ENCODE data around the gene CXCL6. TPM values are rescaled to one million over a fixed set of nuclear protein-coding genes. Genes with fewer than 3 reads are reported as not detected.

The CXCL6 gene
- total and polyA plus RNA-seq, 7 donors: 0.04 to 0.54 (median 0.14) TPM; not detected in 3

DNA sequence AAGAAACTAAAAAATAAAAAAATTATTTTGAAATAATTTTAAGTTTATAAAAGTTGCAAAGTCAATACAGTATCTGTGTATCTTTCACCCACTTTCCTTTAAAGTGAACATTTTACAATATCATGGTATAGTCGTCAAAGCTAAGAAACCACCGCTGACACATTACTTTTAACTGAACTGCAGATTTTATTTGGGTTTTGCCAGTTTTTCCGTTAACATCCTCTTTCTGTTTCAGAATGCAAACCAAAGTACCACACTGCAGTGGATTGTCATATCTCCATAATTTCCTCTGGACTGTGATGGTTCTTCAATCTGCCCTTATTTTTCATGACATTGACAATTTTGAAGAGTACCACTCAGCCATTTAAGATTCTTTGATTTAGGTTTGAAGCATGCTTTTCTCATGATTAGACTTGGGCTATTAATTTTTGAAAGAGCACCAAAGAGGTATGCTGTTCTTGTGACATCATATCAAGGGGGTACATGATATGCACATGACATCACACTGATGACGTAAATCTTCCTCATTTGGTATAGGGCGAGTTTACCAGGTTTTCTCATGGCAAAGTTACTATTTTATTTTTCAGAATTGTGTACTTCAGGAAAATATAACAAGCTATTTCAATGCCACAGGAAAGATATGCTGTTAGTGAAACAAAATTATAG is 29.1 kb downstream of the CXCL6 start:
- Histone ChIP-seq H3K4me3 (no peak overlapping the region), H3K27ac (no peak overlapping the region), H3K9me3 (no peaks in the 10 kb centered on the region), H3K27me3 (ENCODE audit: insufficient read depth in 3 of 3, low read length in 2 of 3) (peaks cover 0 to 10% (median 10%) of the 10 kb centered on the region in 3 donors), H3K36me3 (ENCODE audit: insufficient read depth in 1 of 2, low read depth in 1 of 2) (no peaks in the 10 kb centered on the region), H3K4me1 (no peaks in the 10 kb centered on the region)
- WGBS, 3 donors: 63 to 71% (median 69%) methylated on average over 5 of the region's 5 CpGs
- intact Hi-C loops (cut with DNase I): no loop called here
- TF ChIP-seq, protein P1, sequence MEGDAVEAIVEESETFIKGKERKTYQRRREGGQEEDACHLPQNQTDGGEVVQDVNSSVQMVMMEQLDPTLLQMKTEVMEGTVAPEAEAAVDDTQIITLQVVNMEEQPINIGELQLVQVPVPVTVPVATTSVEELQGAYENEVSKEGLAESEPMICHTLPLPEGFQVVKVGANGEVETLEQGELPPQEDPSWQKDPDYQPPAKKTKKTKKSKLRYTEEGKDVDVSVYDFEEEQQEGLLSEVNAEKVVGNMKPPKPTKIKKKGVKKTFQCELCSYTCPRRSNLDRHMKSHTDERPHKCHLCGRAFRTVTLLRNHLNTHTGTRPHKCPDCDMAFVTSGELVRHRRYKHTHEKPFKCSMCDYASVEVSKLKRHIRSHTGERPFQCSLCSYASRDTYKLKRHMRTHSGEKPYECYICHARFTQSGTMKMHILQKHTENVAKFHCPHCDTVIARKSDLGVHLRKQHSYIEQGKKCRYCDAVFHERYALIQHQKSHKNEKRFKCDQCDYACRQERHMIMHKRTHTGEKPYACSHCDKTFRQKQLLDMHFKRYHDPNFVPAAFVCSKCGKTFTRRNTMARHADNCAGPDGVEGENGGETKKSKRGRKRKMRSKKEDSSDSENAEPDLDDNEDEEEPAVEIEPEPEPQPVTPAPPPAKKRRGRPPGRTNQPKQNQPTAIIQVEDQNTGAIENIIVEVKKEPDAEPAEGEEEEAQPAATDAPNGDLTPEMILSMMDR (IDR thresholded peaks at IDR 0.05): no peak
- ATAC-seq: no peak
- DNase-seq: no peak

DNA sequence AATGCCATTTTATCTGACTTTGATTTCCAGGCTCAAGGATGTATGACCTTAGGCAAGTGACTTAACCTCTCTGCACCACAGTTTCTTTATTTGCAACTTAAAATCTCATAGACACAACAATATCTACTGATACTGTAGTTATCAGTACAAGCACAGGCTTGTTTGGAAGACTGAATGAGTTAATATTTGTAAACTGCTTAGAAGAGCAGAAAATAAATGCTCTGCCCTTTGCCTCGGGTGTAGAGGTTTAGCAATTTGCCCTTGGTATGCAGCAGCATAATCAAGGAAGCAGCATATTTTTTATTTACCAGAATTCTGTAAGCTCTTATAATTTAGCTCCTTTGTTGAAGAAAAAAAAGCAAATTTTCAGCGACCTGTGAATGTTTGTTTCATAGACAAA is 29.8 kb downstream of the CXCL6 start:
- DNase-seq: no peak
- no peak for ATAC-seq
- WGBS, 3 donors: 39 to 53% (median 44%) methylated on average over 2 of the region's 2 CpGs
- no peaks in the 10 kb centered on the region for H3K4me1 ChIP-seq
- no peaks in the 10 kb centered on the region for H3K36me3 ChIP-seq (ENCODE audit: insufficient read depth in 1 of 2, low read depth in 1 of 2)
- no peaks in the 10 kb centered on the region for H3K9me3 ChIP-seq
- intact Hi-C loops (cut with DNase I): no loop called here
- H3K27ac ChIP-seq: no peak overlapping the region
- H3K27me3 ChIP-seq (ENCODE audit: insufficient read depth in 3 of 3, low read length in 2 of 3): peaks cover 0 to 10% (median 10%) of the 10 kb centered on the region in 3 donors
- TF ChIP-seq, protein P1 (IDR thresholded peaks at IDR 0.05): no peak
- no peak overlapping the region for H3K4me3 ChIP-seq

DNA sequence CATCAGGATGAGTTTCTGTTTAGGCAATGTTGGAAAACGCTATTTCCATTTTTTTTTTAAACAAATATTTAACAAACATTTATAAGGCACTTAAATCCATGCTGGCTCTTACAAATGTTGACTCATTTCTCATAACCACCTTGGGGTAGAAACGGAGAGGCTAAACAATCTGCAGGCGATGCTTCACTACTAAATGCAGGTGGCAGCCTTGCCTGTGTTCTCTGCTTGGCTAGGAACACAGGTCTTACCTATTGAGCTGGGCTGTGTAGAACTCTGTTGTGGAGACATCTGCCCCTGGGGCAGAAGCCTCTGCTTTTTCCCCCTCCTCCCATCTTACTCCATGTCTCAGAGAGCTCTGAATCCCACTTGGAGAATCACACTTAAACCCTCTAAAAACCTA is 31.3 kb downstream of the CXCL6 start:
- H3K9me3 ChIP-seq: no peaks in the 10 kb centered on the region
- intact Hi-C loops (cut with DNase I): no loop called here
- ATAC-seq: no peak
- WGBS, 3 donors: 89 to 95% (median 92%) methylated on average over 3 of the region's 3 CpGs
- H3K4me1 ChIP-seq: no peaks in the 10 kb centered on the region
- peaks cover 0 to 10% (median 10%) of the 10 kb centered on the region in 3 donors for H3K27me3 ChIP-seq (ENCODE audit: insufficient read depth in 3 of 3, low read length in 2 of 3)
- H3K27ac ChIP-seq: no peak overlapping the region
- no peak for DNase-seq
- H3K4me3 ChIP-seq: no peak overlapping the region
- H3K36me3 ChIP-seq (ENCODE audit: insufficient read depth in 1 of 2, low read depth in 1 of 2): no peaks in the 10 kb centered on the region
- TF ChIP-seq, protein P1 (IDR thresholded peaks at IDR 0.05): no peak

DNA sequence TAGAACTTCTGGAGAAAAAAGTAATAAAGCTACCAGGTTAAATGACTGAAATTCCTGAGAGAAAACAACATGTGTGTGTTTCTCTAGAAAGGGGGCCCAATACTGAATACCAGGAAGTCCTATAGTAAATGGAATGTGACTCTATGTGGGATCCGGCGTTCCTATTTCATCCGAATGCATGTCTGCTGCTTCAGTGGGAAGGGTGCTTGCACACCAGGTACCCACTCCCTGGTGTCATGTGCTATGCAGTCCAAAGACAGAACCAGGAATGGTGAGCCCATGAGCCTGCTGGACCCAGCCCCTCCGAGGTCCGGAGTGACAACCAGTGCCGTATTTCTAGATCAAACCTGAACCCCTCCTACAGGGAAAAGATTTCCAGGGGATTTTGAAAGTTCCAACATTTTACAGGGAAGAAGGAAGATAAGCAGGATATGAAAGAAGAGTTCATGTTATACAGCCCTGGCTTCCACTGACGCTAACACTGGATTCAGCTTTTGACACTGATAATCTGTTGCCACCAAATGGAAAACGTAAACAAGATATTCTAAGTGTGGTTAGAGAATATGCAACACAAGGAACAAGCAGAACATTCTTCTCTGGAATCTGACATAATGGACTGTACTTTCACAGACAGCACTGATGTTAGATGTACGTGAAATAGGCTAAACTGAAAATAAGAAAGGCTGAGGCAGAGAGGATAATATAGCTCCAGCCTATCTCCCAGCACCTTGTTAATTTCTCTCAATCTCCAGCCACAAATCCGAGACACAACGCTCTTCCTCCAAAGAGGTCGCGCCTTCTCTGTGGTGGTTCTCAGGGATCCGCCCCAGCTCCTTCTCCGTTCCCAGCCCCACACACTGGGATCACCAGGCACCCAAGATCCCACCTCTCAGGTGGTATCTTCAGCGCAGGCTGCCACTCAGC is 32.0 kb downstream of the CXCL6 start:
- WGBS, 3 donors: 35 to 43% (median 36%) methylated on average over 15 to 16 of the region's 16 CpGs
- DNase-seq (no peak), ATAC-seq (peak in 1 of 4 donors; percentile 10)
- H3K9me3 ChIP-seq: no peaks in the 10 kb centered on the region
- H3K4me1 ChIP-seq: no peaks in the 10 kb centered on the region
- H3K4me3 ChIP-seq: peak overlapping the region; percentile 67
- H3K27ac ChIP-seq: peak overlapping the region; percentile 30
- peaks cover 0 to 10% (median 10%) of the 10 kb centered on the region in 3 donors for H3K27me3 ChIP-seq (ENCODE audit: insufficient read depth in 3 of 3, low read length in 2 of 3)
- TF ChIP-seq, protein P1 (IDR thresholded peaks at IDR 0.05): no peak
- intact Hi-C loops (cut with DNase I): no loop called here
- no peaks in the 10 kb centered on the region for H3K36me3 ChIP-seq (ENCODE audit: insufficient read depth in 1 of 2, low read depth in 1 of 2)
